K562 (cell line): Measurements from ENCODE around the gene CELSR2. TPM values are rescaled to one million over a fixed set of nuclear protein-coding genes. Genes with fewer than 3 reads are reported as not detected.

ENCODE experiments used
- FOXK1 ChIP-seq: sonication (generic); formaldehyde crosslinking; IDR thresholded peaks from 2 replicates; pipeline ENCODE4 v1.8.0; 2022; ENCODE audit warnings: missing genetic modification reagents, mild to moderate bottlenecking, borderline replicate concordance
- PRMT5 ChIP-seq: sonication (generic); formaldehyde crosslinking; IDR thresholded peaks from 2 replicates; pipeline ENCODE4 v1.5.0; 2020; ENCODE audit warnings: missing genetic modification reagents
- PYGO2 ChIP-seq: fragments of 450-650 bp; IDR thresholded peaks from 2 replicates; pipeline ENCODE4 v1.6.1; 2016; ENCODE audit warnings: mild to moderate bottlenecking, missing genetic modification characterization, moderate library complexity, missing compliant biosample characterization
- RBM34 ChIP-seq: fragments of 200-400 bp; formaldehyde crosslinking; IDR thresholded peaks from 2 replicates; pipeline ENCODE4 v1.6.1; 2018; ENCODE audit warnings: low read length, borderline replicate concordance; ENCODE audit not compliant: insufficient read depth
- TEAD4 ChIP-seq, 2 experiments: sonication (generic) in 1 of 2; formaldehyde crosslinking in 1 of 2; IDR thresholded peaks; 2 replicates each; pipeline versions ENCODE4 v1.6.1 to v1.8.0; 2012 to 2022; ENCODE audit warnings: borderline replicate concordance in 1 of 2, inconsistent platforms in 1 of 2, low read length in 1 of 2, mild to moderate bottlenecking in 1 of 2, missing genetic modification reagents in 1 of 2
- polyA plus RNA-seq, 8 experiments: library from polyadenylated mRNA; depleted of rRNA in 4 of 8; stranded (reverse) in 5 of 8; unstranded in 3 of 8; fragments of >200 nt; fragmentation: Nextera tagmentation in 2 of 8; fragmentation: Illumina TruSeq in 1 of 8; extraction: Ambion mirVana in 2 of 8; extraction: Trizol in 1 of 8; gene quantifications; 2 replicates each; pipeline versions ENCODE4 v1.2.1 to v1.2.3, GENCODE V29; 2011 to 2014; ENCODE audit warnings: inconsistent platforms in 1 of 8, missing spikeins in 1 of 8
- total RNA-seq, 7 experiments: library from RNA; depleted of rRNA in 6 of 7; stranded (reverse); fragments of >200 nt in 6 of 7; fragmentation: Illumina TruSeq in 2 of 7; extraction: Trizol in 2 of 7; gene quantifications; 2 replicates each; pipeline versions ENCODE4 v1.2.1 to v1.2.3, GENCODE V29; 2011 to 2021; ENCODE audit warnings: low replicate concordance in 1 of 7
- TF ChIP-seq, protein P1 (sequence below): fragments of 450-650 bp; IDR thresholded peaks from one replicate; pipeline ENCODE4 v1.6.1; 2018; ENCODE audit warnings: mild to moderate bottlenecking, moderate library complexity; ENCODE audit not compliant: partially characterized antibody
- TF ChIP-seq, protein P2 (sequence below): fragments of 250-450 bp; sonication (Bioruptor Pico); IDR thresholded peaks from 2 replicates; pipeline ENCODE4 v1.4.0; 2020; ENCODE audit warnings: borderline replicate concordance
- TF ChIP-seq, protein P3 (sequence below): fragments of 250-450 bp; sonication (Bioruptor Pico); IDR thresholded peaks from 2 replicates; pipeline ENCODE4 v1.5.0; 2021; ENCODE audit warnings: mild to moderate bottlenecking, moderate library complexity
- TF ChIP-seq, protein P4 (sequence below): sonication (generic); formaldehyde crosslinking; IDR thresholded peaks from 2 replicates; pipeline ENCODE4 v1.8.1; 2023; ENCODE audit warnings: missing genetic modification reagents, mild to moderate bottlenecking, borderline replicate concordance

The CELSR2 gene
- total and polyA plus RNA-seq, 9 of the 15 experiments (the other 6 are each of a cell fraction or from before 2014, with no cell fraction given) = 0.31 to 21.9 (median 4.2) TPM

DNA sequence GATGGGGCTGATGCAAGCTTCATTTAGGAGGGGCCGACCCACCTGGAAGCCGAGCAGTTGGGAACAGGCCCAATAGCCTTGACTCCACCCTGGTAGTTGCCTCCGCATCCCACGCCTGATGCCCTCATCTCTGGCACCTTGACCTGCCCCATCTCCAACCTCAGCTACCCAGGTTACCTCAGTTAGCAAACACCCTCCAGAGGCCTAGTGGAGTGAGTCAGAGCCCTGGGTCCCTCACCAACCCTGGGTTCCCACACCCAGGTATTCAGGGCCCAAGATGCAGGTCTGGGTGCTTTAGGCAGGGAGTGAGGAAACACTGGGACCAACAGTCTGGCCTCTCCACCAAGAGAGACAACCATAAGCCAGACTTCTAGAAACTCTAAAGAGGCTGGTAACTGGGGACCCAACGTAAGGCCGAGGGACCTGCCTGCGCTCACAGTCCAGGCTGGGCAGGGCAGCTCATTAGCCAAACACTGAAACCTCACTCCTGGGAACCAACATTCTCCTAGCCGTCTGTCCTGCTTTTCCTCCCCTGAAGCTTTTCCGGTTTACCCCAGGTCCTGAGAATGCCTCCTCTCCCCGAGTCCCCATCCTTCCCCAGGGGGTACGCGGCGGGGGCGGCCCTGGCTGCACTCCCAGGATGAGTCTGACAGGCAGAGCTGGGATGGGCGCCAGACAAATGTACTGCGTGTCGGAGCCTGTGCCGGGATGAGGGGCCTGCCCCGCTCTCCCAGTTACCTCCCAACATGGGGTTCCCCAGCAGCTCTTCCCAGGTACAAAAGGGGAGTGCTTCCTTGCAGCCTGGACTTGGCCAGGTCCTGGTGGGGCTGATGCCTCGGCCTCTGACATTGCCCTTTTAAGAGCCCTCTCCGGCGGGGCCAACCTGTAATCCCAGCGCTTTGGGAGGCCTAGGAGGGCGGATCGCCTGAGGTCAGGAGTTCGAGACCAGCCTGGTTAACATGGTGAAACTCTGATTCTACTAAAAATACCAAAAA lies 8.9 kb upstream of the CELSR2 start (continued):
- TF ChIP-seq, protein P1, sequence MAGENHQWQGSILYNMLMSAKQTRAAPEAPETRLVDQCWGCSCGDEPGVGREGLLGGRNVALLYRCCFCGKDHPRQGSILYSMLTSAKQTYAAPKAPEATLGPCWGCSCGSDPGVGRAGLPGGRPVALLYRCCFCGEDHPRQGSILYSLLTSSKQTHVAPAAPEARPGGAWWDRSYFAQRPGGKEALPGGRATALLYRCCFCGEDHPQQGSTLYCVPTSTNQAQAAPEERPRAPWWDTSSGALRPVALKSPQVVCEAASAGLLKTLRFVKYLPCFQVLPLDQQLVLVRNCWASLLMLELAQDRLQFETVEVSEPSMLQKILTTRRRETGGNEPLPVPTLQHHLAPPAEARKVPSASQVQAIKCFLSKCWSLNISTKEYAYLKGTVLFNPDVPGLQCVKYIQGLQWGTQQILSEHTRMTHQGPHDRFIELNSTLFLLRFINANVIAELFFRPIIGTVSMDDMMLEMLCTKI = no peak
- TF ChIP-seq, protein P2, sequence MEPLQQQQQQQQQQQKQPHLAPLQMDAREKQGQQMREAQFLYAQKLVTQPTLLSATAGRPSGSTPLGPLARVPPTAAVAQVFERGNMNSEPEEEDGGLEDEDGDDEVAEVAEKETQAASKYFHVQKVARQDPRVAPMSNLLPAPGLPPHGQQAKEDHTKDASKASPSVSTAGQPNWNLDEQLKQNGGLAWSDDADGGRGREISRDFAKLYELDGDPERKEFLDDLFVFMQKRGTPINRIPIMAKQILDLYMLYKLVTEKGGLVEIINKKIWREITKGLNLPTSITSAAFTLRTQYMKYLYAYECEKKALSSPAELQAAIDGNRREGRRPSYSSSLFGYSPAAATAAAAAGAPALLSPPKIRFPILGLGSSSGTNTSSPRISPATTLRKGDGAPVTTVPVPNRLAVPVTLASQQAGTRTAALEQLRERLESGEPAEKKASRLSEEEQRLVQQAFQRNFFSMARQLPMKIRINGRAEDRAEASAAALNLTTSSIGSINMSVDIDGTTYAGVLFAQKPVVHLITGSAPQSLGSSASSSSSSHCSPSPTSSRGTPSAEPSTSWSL (CRISPR knock-in tag) = peak; percentile 64; the same call in 1 of the 2 replicates
- TF ChIP-seq PRMT5 (no peak), RBM34 (no peak), FOXK1 (CRISPR knock-in tag) (0 out of 2 replicates have a peak, but pooled peaks have one; percentile 84), TEAD4 (IDR thresholded peaks at IDR 0.05; ENCODE audit: low read length) (no peak), TEAD4 (CRISPR knock-in tag; IDR thresholded peaks at IDR 0.05; ENCODE audit: borderline replicate concordance) (no peak), PYGO2 (tag) (no peak)
- TF ChIP-seq, protein P3, sequence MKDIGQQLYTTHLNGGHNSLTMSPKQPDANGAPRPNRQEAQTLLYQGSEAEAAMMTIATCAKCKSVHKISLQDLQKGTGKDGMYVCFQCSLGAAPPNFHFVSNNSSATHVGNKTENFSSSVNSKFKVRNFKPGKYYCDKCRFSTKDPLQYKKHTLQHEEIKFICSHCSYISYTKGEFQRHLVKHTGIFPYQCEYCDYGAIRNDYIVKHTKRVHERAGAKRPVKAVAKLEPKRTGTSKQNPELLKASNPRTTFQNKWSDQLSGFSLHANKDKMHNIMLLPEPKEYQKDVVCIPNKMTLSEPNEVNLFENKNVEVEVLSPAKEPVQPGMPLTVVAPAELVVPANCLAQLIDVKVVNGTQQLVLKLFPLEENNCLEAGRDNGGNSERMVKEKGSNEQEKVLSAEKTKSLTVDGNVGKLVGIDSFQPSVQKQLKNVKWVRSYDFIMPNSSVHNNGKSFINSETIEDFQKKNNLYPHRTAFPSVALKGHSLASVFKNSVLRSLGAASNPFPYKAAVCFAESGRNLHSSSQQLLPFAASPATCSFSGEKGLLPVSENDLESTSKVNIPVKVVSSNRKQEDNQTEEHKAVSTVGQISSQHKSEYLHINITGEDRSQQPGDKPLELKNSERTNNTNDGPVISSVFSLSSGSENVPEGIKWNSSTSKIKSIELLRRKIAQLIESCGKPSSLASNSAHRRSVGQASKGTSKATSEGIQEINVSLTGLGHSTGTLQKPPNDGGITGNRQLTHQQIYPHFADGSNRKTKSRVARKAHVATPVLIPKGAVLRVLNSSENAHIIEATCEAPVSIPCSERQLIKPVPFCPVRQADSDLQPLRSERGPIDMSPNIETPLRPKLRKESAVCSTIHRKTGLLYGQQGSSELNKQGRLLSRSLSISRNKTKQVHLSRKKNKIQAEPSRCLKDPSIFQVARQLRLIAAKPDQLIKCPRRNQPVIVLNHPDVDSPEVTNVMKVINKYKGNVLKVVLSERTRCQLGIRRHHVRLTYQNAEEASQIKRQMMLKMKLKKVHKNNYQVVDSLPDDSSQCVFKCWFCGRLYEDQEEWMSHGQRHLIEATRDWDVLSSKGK (CRISPR knock-in tag) = 0 out of 2 replicates have a peak, but pooled peaks have one; percentile 36
- TF ChIP-seq, protein P4, sequence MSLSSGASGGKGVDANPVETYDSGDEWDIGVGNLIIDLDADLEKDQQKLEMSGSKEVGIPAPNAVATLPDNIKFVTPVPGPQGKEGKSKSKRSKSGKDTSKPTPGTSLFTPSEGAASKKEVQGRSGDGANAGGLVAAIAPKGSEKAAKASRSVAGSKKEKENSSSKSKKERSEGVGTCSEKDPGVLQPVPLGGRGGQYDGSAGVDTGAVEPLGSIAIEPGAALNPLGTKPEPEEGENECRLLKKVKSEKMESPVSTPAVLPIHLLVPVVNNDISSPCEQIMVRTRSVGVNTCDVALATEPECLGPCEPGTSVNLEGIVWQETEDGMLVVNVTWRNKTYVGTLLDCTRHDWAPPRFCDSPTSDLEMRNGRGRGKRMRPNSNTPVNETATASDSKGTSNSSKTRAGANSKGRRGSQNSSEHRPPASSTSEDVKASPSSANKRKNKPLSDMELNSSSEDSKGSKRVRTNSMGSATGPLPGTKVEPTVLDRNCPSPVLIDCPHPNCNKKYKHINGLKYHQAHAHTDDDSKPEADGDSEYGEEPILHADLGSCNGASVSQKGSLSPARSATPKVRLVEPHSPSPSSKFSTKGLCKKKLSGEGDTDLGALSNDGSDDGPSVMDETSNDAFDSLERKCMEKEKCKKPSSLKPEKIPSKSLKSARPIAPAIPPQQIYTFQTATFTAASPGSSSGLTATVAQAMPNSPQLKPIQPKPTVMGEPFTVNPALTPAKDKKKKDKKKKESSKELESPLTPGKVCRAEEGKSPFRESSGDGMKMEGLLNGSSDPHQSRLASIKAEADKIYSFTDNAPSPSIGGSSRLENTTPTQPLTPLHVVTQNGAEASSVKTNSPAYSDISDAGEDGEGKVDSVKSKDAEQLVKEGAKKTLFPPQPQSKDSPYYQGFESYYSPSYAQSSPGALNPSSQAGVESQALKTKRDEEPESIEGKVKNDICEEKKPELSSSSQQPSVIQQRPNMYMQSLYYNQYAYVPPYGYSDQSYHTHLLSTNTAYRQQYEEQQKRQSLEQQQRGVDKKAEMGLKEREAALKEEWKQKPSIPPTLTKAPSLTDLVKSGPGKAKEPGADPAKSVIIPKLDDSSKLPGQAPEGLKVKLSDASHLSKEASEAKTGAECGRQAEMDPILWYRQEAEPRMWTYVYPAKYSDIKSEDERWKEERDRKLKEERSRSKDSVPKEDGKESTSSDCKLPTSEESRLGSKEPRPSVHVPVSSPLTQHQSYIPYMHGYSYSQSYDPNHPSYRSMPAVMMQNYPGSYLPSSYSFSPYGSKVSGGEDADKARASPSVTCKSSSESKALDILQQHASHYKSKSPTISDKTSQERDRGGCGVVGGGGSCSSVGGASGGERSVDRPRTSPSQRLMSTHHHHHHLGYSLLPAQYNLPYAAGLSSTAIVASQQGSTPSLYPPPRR (CRISPR knock-in tag) = 0 out of 2 replicates have a peak, but pooled peaks have one; percentile 22
